WTC11 (cell line): Measurements from ENCODE around the gene NUMBL. TPM values are rescaled to one million over a fixed set of nuclear protein-coding genes. Genes with fewer than 3 reads are reported as not detected.

ENCODE experiments used
- ATAC-seq: fragments of 200-7000 bp; cut with Tn5 transposase; 2 replicates; pipeline ENCODE4 v1.10.0; 2021; ENCODE audit warnings: mild to moderate bottlenecking, moderate library complexity
- CTCF ChIA-PET: fragments of 300-600 bp; sonication (Branson Sonifier 250); formaldehyde crosslinking; loops from one replicate; lab custom pipeline; 2021; ENCODE audit warnings: antibody characterized with exemption; lab: Charles Lee
- POLR2A ChIA-PET: fragments of 350-600 bp; sonication (Branson Sonifier 250); formaldehyde crosslinking; loops from one replicate; lab custom pipeline; 2021; ENCODE audit warnings: antibody characterized with exemption; lab: Charles Lee
- DNase-seq: peaks from one replicate; pipeline ENCODE4 v3.0.0; 2021; ENCODE audit warnings: low spot score
- H3K27ac Mint-ChIP-seq: 2 replicates; pipeline ENCODE4 v1.8.0; 2021; ENCODE audit warnings: mixed read lengths
- H3K27me3 Mint-ChIP-seq: 2 replicates; pipeline ENCODE4 v1.8.0; 2021; ENCODE audit warnings: low read depth, mild to moderate bottlenecking, moderate library complexity, mixed read lengths
- H3K36me3 Mint-ChIP-seq: 2 replicates; pipeline ENCODE4 v1.8.0; 2021; ENCODE audit warnings: mixed read lengths
- H3K4me1 Mint-ChIP-seq: 2 replicates; pipeline ENCODE4 v1.8.0; 2022; ENCODE audit warnings: mixed read lengths
- H3K4me3 Mint-ChIP-seq: 2 replicates; pipeline ENCODE4 v1.8.0; 2021; ENCODE audit warnings: mild to moderate bottlenecking, moderate library complexity, mixed read lengths
- H3K9me3 Mint-ChIP-seq: 2 replicates; pipeline ENCODE4 v1.8.0; 2021; ENCODE audit warnings: mixed read lengths
- AFF4 ChIP-seq: sonication (generic); formaldehyde crosslinking; IDR thresholded peaks from 2 replicates; pipeline ENCODE4 v1.8.1; 2023; ENCODE audit warnings: mild to moderate bottlenecking, missing genetic modification reagents, borderline replicate concordance
- ATF1 ChIP-seq: sonication (generic); formaldehyde crosslinking; IDR thresholded peaks from 2 replicates; pipeline ENCODE4 v1.8.1; 2023; ENCODE audit warnings: mild to moderate bottlenecking, moderate library complexity, missing genetic modification reagents
- CBFB ChIP-seq: sonication (generic); formaldehyde crosslinking; IDR thresholded peaks from 2 replicates; pipeline ENCODE4 v1.8.1; 2022; ENCODE audit warnings: mild to moderate bottlenecking, low read depth, missing genetic modification reagents
- CTCF ChIP-seq: fragments of 200-600 bp; IDR thresholded peaks from 2 replicates; pipeline ENCODE4 v1.8.0; 2022; ENCODE audit warnings: antibody characterized with exemption
- E2F1 ChIP-seq: sonication (generic); formaldehyde crosslinking; IDR thresholded peaks from 2 replicates; pipeline ENCODE4 v1.8.0; 2022; ENCODE audit warnings: mild to moderate bottlenecking, missing genetic modification reagents
- ERG ChIP-seq: fragments of 250-450 bp; sonication (Bioruptor Pico); IDR thresholded peaks from 2 replicates; pipeline ENCODE4 v1.8.0; 2021; ENCODE audit warnings: mild to moderate bottlenecking
- ETV6 ChIP-seq: sonication (generic); formaldehyde crosslinking; IDR thresholded peaks from 2 replicates; pipeline ENCODE4 v1.8.1; 2022; ENCODE audit warnings: mild to moderate bottlenecking, missing genetic modification reagents
- FOXP4 ChIP-seq: sonication (generic); formaldehyde crosslinking; IDR thresholded peaks from 2 replicates; pipeline ENCODE4 v1.8.0; 2022; ENCODE audit warnings: mild to moderate bottlenecking, missing genetic modification reagents
- HMGA2 ChIP-seq: fragments of 250-450 bp; sonication (Bioruptor Pico); IDR thresholded peaks from 2 replicates; pipeline ENCODE4 v1.4.0; 2021; ENCODE audit warnings: mild to moderate bottlenecking, moderate library complexity
- MYBL2 ChIP-seq: sonication (generic); formaldehyde crosslinking; IDR thresholded peaks from 2 replicates; pipeline ENCODE4 v1.8.1; 2023; ENCODE audit warnings: mild to moderate bottlenecking, moderate library complexity, missing genetic modification reagents
- PRRX2 ChIP-seq: fragments of 250-450 bp; sonication (Bioruptor Pico); IDR thresholded peaks from 2 replicates; pipeline ENCODE4 v1.8.0; 2021; ENCODE audit warnings: mild to moderate bottlenecking
- USF2 ChIP-seq: sonication (generic); formaldehyde crosslinking; IDR thresholded peaks from 2 replicates; pipeline ENCODE4 v1.8.1; 2023; ENCODE audit warnings: mild to moderate bottlenecking, missing genetic modification reagents, moderate library complexity
- ZBTB21 ChIP-seq: sonication (generic); formaldehyde crosslinking; IDR thresholded peaks from 2 replicates; pipeline ENCODE4 v1.8.1; 2023; ENCODE audit warnings: mild to moderate bottlenecking, missing genetic modification reagents, borderline replicate concordance
- ZBTB43 ChIP-seq: sonication (generic); formaldehyde crosslinking; IDR thresholded peaks from 2 replicates; pipeline ENCODE4 v1.8.1; 2023; ENCODE audit warnings: mild to moderate bottlenecking, missing genetic modification reagents
- ZMAT4 ChIP-seq: fragments of 250-450 bp; sonication (Bioruptor Pico); IDR thresholded peaks from 2 replicates; pipeline ENCODE4 v1.9.0; 2021; ENCODE audit warnings: mild to moderate bottlenecking
- ZNF121 ChIP-seq: sonication (generic); formaldehyde crosslinking; IDR thresholded peaks from 2 replicates; pipeline ENCODE4 v1.8.0; 2023; ENCODE audit warnings: missing genetic modification reagents
- ZNF138 ChIP-seq: sonication (generic); formaldehyde crosslinking; conservative IDR thresholded peaks from 2 replicates; pipeline ENCODE4 v1.8.1; 2022; ENCODE audit warnings: mild to moderate bottlenecking, moderate library complexity, missing genetic modification reagents
- ZNF263 ChIP-seq: sonication (generic); formaldehyde crosslinking; IDR thresholded peaks from 2 replicates; pipeline ENCODE4 v1.8.1; 2022; ENCODE audit warnings: low read depth, mild to moderate bottlenecking, moderate library complexity, missing genetic modification reagents
- ZNF423 ChIP-seq: fragments of 250-450 bp; sonication (Bioruptor Pico); IDR thresholded peaks from 2 replicates; pipeline ENCODE4 v2.1.2; 2022; ENCODE audit warnings: mild to moderate bottlenecking, moderate library complexity
- total RNA-seq: library from RNA; stranded (reverse); gene quantifications from 3 replicates; pipeline ENCODE4 v1.2.3, GENCODE V29; 2021

NUMBL gene
- total RNA-seq, 1 experiment from 2014 or later, result 30.3 TPM

GRCh38 chr19:40619333-40620160 is 70.9 kb downstream of the NUMBL start:
- ChIA-PET CTCF (interaction anchor here (0.9 kb wide), 1 partner anchor 15 kb away, joined by 5 read pairs; no protein-coding TSS in a partner anchor), POLR2A (no interaction called here)
- TF ChIP-seq ZNF263 (CRISPR knock-in tag) (no peak), CTCF (no peak), ZNF138 (no peak), ZBTB43 (CRISPR knock-in tag) (no peak)
- TF ChIP-seq, all 79 proteins: peak for 0
- DNase-seq, result no peak
- Mint-ChIP-seq H3K4me1 (peaks cover 21% of the 10 kb centered on the region), H3K4me3 (no peak overlapping the region), H3K9me3 (no peaks in the 10 kb centered on the region), H3K36me3 (peaks cover 34% of the 10 kb centered on the region), H3K27me3 (peaks cover 4% of the 10 kb centered on the region), H3K27ac (no peak overlapping the region; the same call in 1 of the 2 replicates)
- no peak for ATAC-seq

GRCh38 chr19:40617961-40618360 is 72.5 kb downstream of the NUMBL start:
- Mint-ChIP-seq H3K4me3 (no peak overlapping the region), H3K27me3 (peaks cover 5% of the 10 kb centered on the region), H3K9me3 (no peaks in the 10 kb centered on the region), H3K4me1 (peaks cover 10% of the 10 kb centered on the region; the same call in 1 of the 2 replicates), H3K36me3 (peaks cover 34% of the 10 kb centered on the region), H3K27ac (no peak overlapping the region)
- no peak for ATAC-seq
- TF ChIP-seq E2F1, result no peak
- TF ChIP-seq ZNF121 (CRISPR knock-in tag), result peak; percentile 49; the same call in 1 of the 2 replicates
- no peak for TF ChIP-seq FOXP4 (CRISPR knock-in tag)
- no peak for TF ChIP-seq ATF1
- TF ChIP-seq CBFB (CRISPR knock-in tag), result no peak
- no peak for TF ChIP-seq AFF4 (CRISPR knock-in tag)
- CTCF ChIA-PET, result no interaction called here
- POLR2A ChIA-PET, result no interaction called here
- DNase-seq, result no peak

GRCh38 chr19:40616941-40617340 is 73.5 kb downstream of the NUMBL start:
- H3K27ac Mint-ChIP-seq, result no peak overlapping the region
- ChIA-PET CTCF (no interaction called here), POLR2A (no interaction called here)
- no peak overlapping the region for H3K4me3 Mint-ChIP-seq
- H3K4me1 Mint-ChIP-seq, result peaks cover 11% of the 10 kb centered on the region; the same call in 1 of the 2 replicates
- ATAC-seq (no peak), DNase-seq (no peak)
- peaks cover 15% of the 10 kb centered on the region for H3K27me3 Mint-ChIP-seq
- peaks cover 35% of the 10 kb centered on the region for H3K36me3 Mint-ChIP-seq
- no peaks in the 10 kb centered on the region for H3K9me3 Mint-ChIP-seq
- TF ChIP-seq ZMAT4, result no peak
- no peak for TF ChIP-seq ZBTB21
- no peak for TF ChIP-seq MYBL2 (CRISPR knock-in tag)
- no peak for TF ChIP-seq USF2
- TF ChIP-seq HMGA2 (CRISPR knock-in tag), result no peak
- no peak for TF ChIP-seq PRRX2 (CRISPR knock-in tag)
- TF ChIP-seq ETV6 (CRISPR knock-in tag), result no peak
- no peak for TF ChIP-seq ZNF423 (CRISPR knock-in tag)
- no peak for TF ChIP-seq ERG (CRISPR knock-in tag)
